ENCODE results near the gene CHMP4B. TPM values are rescaled to one million over a fixed set of nuclear protein-coding genes. Genes with fewer than 3 reads are reported as not detected.

The CHMP4B gene
- total and polyA plus RNA-seq, 12 donors, result 55.1 to 150 (median 93.4) TPM

GRCh38 chr20:33875055-33875454 lies 63.9 kb downstream of the CHMP4B start:
- no peak overlapping the region for H3K4me3 ChIP-seq
- H3K27me3 ChIP-seq, result no peaks in the 10 kb centered on the region
- no peaks in the 10 kb centered on the region for H3K4me1 ChIP-seq (replicated peaks in 1 of 2)
- intact Hi-C loops (cut with DNase I), result no loop called here
- peaks cover 0 to 8% (median 0%) of the 10 kb centered on the region in 3 donors for H3K9me3 ChIP-seq (replicated peaks in 1 of 3)
- no peak overlapping the region for H3K27ac ChIP-seq
- DNase-seq, result no peak
- no peak for TF ChIP-seq POLR2A (IDR thresholded peaks at IDR 0.05)
- no peak for TF ChIP-seq CTCF (IDR thresholded peaks at IDR 0.05)
- no peaks in the 10 kb centered on the region for H3K36me3 ChIP-seq (replicated peaks in 1 of 2)
- WGBS, 4 donors, result 77 to 84% (median 81%) methylated on average over 7 of the region's 7 CpGs

GRCh38 chr20:33875534-33876026 lies 64.4 kb downstream of the CHMP4B start:
- no peaks in the 10 kb centered on the region for H3K36me3 ChIP-seq (replicated peaks in 1 of 2)
- H3K27ac ChIP-seq, result no peak overlapping the region
- H3K9me3 ChIP-seq (replicated peaks in 1 of 3), result peaks cover 0 to 8% (median 0%) of the 10 kb centered on the region in 3 donors
- H3K27me3 ChIP-seq, result no peaks in the 10 kb centered on the region
- intact Hi-C loops (cut with DNase I), result no loop called here
- WGBS, 4 donors, result 77 to 89% (median 81%) methylated on average over 6 of the region's 6 CpGs
- no peaks in the 10 kb centered on the region for H3K4me1 ChIP-seq (replicated peaks in 1 of 2)
- H3K4me3 ChIP-seq, result no peak overlapping the region
- no peak for DNase-seq
- no peak for TF ChIP-seq CTCF (IDR thresholded peaks at IDR 0.05)
- no peak for TF ChIP-seq POLR2A (IDR thresholded peaks at IDR 0.05)

GRCh38 chr20:33878583-33878982 lies 67.4 kb downstream of the CHMP4B start:
- DNase-seq, result no peak
- Histone ChIP-seq H3K4me3 (no peak overlapping the region), H3K27me3 (no peaks in the 10 kb centered on the region), H3K36me3 (replicated peaks in 1 of 2) (no peaks in the 10 kb centered on the region), H3K27ac (no peak overlapping the region), H3K9me3 (replicated peaks in 1 of 3) (peaks cover 0 to 8% (median 0%) of the 10 kb centered on the region in 3 donors), H3K4me1 (replicated peaks in 1 of 2) (no peaks in the 10 kb centered on the region)
- intact Hi-C loops (cut with DNase I), result no loop called here
- TF ChIP-seq POLR2A (IDR thresholded peaks at IDR 0.05), result no peak
- no peak for TF ChIP-seq CTCF (IDR thresholded peaks at IDR 0.05)
- 85 to 91% (median 89%) methylated on average over 2 of the region's 2 CpGs for WGBS, 4 donors

GRCh38 chr20:33880396-33880795 lies 69.2 kb downstream of the CHMP4B start:
- Histone ChIP-seq H3K4me1 (replicated peaks in 1 of 2) (no peaks in the 10 kb centered on the region), H3K36me3 (replicated peaks in 1 of 2) (no peaks in the 10 kb centered on the region), H3K9me3 (replicated peaks in 1 of 3) (peaks cover 0 to 8% (median 0%) of the 10 kb centered on the region in 3 donors), H3K27me3 (no peaks in the 10 kb centered on the region), H3K27ac (no peak overlapping the region), H3K4me3 (no peak overlapping the region)
- TF ChIP-seq POLR2A (IDR thresholded peaks at IDR 0.05), result no peak
- no peak for TF ChIP-seq CTCF (IDR thresholded peaks at IDR 0.05)
- no peak for DNase-seq
- WGBS, 4 donors, result 71 to 84% (median 76%) methylated on average over 4 of the region's 4 CpGs
- intact Hi-C loops (cut with DNase I), result no loop called here

All from adrenal gland (tissue), 12 donors.